ENCODE data around the gene SDCBP2.

SDCBP2 gene

DNA sequence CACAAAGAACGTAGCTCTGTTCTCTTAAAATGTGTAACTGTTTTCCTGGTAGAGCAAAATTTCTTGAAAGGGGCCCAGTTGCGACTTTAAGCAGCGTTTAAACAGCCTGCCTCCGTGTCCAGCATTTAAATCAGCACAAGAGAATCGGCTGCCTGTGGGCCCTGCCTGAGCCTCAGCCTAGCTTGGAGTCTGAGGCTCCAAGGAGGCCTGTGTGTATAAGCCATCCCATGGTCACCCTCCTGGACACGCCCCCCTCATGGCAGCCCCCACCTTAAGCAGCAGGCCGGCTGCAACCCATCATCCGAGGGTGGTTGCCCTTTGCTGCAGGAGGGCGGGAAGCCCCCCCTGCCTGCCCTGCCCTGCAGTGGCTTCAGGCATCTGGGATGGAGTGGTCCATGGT, 18.9 kb downstream of the SDCBP2 start:
- DNase-seq: no peak

DNA sequence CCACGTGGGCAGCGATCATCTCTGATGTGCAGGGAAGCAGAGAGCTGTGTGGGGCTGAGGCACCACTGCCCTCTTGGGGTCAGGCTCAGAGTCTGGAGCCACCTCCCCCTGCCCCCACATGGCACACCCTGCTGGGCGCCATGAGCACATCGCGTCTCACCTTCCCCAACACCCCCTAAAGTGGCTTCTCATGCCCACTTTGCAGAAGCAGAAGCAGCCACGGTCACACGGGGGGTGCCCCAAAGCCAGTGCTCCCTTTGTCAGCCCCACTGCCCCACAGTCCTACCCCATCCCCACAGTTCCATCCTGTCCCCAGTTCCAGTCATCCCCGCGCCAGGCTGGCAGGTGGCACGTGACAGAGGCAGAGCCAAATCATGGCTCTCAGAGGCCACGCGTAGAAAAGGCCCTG, 19.5 kb downstream of the SDCBP2 start:
- DNase-seq: no peak

DNA sequence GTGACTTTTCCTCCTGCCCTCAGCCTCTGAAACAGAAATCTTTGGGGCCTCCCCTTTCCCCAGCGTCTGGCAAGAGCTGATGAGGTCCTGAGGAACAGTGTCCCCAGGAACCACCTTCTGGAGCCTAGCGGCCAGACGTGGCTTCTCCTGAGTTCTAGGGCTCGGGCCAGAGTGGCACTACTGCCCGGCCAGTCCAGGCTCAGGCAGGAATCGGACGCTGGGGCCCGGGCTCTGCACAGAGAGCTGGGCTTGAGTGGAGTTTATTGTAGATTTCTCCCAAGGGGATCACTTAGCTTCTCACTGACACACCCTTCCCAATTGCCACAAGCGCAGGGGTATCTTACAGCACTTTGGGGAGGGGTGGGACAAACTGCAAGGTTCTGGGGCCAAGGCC, 20.2 kb downstream of the SDCBP2 start:
- DNase-seq: no peak

DNA sequence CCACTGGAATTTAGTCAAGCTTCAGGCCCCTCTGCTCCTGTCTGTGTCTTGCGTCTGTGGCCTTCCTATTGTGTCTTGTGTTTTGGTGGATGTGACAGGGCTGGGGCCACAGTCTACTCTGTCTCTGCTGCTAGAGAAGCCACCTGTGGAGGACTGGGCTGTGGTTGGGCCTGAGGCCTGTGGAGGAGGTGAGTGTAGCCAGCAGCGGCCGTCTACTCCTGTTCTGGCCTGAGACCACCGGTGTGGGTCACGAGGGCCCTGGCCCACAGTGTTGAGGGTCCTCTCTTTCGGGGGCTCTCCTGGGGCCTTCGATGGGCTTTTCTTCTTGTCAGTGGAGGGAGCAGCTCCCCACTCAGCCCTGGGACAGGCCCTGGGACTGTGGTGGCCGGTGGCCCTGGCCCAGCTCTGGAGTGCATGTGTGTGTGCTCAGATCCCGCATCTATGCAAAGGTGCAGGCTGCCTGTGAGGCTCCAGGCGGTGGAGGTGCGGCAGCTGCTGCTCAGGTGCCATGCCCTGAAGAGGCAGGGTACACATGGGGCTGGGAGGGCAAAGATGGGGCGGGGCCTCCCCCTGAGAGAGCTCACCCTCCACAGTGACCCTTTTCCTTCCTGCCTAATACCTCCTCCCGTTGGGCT, 20.8 kb downstream of the SDCBP2 start:
- no peak for DNase-seq

DNA sequence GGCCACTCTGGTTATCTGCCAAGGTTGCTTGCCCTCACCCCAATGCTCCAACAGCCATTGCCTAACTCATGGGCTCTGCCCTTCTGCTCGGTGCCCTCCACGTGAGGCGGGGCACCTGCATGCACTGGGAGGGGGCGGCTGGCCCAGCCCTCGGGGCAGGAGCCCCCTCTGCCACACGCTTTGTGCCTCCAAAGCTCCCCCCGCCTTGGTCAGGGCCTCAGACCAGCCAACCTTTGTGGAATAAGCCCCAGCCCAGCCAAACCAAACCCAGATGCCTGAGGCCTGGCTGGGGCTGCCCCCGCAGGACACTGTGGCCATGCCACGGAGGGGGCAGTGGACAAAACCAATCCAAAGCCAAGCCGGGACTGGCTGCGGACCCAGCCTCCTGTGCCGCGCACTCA, 21.4 kb downstream of the SDCBP2 start:
- DNase-seq: no peak

DNA sequence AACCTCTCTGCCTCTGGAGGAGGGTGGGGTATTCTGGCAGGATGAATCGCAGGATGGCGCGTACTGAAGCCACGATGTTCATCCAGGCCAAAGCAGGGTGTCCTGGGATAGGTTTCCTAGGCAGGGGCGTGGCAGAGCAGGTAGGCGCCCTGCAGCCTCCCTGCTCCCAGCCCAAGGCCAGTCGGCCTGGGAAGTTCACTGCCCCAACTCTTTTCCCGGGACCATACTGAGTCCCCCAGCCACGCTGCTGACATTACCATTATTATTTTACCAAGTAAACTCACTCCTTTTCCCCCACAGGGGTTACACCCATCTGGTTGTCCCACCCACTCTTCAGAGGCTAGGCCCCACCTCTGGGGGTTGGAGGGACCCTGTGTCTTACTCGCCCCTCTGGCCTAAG, 21.8 kb downstream of the SDCBP2 start:
- no peak for DNase-seq

DNA sequence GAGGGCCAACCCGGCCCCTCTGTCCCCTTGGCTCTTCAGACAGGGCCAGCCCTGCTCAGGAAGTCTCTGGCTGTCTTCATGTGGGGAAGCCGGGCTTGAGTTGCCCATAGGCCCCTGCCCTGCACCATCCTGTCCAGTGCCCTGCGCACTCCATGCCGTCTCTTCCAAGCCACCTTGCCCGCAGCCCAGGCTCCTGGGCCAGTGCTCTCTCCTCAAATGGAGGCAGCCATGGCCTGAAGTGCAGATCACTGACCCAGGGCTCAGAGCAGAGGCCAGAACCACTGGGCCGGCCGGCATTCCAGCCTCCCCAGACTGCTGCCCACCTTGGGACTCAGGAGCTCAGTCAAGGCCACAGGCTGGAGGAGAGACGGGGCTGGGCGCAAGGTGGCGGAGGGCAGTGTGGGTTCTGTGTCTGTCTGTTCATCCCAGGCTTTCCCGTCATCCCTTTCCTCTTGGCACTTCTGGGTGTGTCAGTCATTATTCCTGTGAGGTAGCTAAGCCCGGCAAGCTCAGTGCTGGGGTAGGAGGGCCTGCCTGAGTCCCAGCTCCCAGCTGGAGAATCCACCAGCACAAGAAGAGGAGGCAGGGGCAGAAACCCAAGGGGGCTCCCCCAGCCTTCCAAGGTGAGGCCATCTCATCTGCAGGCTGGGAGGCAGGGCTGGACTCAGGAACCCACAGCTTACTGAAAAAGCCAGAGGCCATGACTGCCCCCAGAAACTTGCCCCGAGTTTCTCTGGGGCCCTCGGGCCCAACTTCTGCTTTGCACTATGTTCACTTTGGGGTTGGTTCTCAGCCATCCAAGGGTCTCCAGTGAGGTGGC, 22.4 kb downstream of the SDCBP2 start:
- DNase-seq: no peak

DNA sequence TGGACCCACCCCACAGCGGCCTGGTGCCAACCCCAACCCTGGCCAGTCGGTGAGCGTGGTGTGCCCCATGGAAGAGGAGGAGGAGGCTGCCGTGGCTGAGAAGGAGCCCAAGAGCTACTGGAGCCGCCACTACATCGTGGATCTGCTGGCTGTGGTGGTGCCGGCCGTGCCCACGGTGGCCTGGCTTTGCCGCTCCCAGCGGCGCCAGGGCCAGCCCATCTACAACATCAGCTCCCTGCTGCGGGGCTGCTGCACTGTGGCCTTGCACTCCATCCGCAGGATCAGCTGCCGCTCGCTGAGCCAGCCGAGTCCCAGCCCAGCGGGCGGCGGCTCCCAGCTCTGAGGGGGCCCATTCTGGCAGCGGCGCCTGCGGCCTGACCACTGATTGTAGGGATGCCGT, 23.2 kb downstream of the SDCBP2 start:
- DNase-seq: no peak

DNA sequence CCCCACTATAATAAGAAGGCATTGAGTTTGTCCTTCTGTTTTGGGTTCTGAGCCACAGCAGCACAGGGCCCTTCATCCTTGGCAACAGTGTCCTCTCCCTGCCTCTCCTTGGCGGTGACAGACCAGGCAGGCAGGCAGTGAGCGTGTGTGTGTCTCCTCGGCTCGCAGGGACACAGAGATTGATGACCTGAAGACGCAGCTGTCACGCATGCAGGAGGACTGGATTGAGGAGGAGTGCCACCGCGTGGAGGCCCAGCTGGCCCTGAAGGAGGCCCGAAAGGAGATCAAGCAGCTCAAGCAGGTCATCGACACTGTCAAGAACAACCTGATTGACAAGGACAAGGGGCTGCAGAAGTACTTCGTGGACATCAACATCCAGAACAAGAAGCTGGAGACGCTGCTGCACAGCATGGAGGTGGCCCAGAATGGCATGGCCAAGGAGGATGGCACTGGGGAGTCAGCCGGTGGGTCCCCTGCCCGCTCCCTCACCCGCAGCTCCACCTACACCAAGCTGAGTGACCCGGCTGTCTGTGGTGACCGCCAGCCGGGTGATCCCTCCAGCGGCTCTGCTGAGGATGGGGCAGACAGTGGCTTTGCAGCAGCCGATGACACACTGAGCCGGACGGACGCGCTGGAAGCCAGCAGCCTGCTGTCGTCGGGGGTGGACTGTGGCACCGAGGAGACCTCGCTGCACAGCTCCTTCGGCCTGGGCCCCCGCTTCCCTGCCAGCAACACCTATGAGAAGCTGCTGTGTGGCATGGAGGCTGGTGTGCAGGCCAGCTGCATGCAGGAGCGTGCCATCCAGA, 24.0 kb downstream of the SDCBP2 start:
- no peak for DNase-seq

DNA sequence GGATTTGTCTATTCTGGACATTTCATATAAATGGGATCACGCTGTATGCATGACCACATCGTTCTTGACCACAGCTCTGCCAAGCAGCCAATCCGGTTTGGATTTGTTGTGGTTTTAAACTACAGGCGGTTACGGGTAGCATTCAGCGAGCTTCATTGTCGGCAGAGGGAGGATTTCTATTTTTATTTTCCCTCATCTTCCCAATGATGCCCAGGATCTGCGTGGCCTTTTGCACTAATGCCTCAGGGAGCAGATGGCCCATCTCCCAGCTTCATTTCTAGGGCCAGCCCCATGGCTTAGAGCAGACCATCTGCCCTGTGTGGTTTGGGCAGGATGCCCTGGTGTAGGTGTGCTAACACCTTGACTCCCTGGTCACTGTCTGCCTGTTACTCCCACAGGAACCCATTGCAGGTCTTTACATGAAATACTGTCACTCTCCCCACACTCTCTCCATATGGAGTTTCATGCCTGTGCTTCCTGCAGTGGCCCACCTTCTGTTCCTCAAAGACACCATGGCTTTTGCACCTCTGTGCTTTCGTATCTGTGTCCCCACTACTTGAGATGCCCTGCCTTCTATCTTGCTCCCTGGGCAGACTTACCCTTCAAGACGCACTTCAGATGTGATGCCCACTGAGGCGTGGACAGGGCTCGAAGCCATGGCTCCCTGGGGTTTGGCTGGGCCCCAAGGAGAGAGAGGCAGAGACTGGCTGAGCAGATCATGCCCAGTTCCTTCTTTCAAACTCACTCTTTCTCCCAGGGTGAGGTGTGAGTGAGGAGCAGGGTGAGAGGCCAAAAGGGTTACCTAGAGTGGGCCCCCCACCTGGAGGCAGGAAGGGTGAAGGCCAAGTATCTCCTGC, 26.0 kb downstream of the SDCBP2 start:
- DNase-seq: no peak

DNA sequence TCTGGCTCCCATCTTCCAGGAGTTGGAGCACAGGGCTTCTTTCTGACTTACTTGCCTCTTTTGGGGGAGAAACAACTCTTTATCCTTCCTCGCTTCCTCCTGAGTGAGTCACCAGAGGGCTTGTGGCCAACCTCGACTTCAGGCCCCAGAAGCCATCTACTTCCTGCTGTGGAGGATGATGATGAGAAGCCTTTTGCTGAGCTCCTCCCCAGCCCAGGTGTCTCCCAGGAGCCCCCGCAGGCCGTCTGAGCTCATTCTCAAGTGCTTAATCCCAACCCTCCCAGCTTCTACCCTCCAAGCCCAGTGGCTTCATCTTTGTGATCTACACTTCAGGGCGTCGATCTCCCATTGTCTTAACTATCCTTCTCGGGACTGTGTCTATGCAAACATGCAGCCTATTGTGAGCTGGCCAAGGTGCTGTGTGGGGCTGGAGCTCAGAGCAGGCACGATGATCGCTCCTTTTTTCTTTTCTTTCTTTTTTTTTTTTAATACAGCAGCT, 27.9 kb downstream of the SDCBP2 start:
- peak; percentile 29 to 32 for DNase-seq

DNA sequence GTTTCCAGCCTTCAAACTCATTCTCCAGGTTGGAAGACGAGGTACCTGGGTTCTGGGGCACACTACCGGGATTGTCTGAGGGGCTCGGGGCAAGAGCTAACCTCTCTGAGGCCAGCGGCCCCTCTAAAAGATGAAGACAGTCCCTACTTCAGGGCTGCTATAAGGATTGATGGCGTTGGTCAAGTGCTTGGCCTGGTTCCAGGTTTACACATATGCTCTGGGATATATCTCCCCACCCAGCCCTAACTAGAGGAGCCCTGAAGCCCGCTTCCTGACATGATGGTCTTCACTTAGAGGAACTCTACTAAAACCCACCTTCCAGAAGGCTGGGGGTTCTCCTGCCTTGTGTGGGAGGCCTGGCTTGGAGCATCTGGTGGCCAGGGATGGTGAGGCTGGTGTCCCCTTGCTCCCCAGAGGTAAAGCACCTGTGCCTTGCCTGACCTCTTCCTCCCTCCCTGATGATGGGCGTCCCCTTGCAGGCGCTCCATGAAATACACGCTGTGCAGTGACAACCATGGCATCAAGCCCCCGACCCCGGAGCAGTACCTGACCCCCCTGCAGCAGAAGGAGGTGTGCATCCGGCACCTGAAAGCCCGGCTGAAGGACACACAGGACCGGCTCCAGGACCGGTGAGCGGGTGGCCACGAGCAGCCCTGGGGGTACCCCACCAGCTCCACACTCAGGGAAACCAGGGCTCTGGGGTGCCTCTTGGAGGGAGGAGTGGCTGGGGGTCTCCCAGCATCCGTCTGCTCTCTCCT, 28.7 kb downstream of the SDCBP2 start:
- no peak for DNase-seq

DNA sequence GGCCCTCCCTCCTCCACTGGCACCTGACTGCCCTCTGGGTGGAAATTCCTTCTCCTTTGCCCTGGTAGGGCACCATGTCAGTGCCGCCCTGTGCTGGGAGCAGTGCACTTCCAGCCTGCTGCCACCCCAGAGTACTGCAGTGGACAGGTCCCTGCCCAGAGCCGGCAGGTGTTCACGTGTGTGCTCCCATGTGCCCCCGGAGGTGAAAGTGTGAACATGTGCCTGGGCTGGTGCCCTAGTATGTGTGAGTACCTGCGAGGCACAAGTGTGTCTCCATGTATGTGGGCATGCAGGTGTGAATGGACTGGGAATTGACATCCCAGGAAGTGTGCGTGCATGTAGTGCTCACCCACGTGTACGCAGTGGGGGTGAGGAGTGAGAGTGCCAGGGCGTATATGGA, 29.4 kb downstream of the SDCBP2 start:
- peak; percentile 21 to 24 for DNase-seq

DNA sequence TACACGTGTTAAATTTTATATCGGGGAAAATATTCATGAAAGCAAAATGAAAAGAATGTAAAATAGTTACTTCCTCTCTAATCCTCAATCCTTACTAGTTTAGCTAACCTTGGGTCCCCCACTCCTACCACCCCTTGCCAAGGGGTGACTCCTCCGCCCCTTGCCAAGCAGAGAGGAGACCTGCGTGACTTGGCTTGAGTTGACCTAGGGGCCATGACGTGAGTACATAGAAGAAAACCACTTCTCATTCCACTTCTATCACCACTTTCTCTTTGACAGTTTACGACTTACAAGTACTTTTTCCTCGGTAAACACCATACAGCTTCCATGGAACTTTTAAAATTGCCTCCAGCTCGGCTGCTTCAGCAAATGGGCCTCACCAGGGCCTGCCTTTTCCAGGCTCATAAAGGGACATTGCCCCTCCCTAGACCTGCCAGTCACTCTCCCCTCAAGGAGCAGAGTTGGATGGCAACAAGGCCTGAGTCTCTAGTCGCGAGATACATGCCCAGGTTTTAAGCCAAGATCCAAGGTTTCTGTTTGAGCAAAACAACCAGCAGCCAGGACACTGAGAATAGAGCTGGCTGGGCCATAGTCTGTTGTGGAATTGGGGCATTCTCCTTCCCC, 29.9 kb downstream of the SDCBP2 start:
- no peak for DNase-seq

DNA sequence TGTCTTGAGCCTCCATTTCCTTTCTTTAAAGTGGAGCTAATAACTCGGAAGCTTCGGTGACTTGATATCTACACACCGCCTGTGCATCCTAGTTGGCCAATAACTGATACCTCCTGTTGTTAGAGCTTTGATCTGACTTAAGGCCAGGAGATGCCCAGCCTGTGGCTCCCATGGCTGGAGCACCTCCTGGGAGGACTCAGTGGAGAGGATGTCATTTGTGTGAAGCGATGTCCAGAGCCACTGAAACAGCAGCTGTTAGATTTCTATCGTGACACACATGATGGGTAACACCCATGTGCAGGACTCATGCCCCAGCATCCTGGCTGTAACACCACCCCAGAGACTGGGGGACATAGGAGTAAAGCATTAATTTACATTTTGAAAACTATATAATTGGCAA, 30.8 kb downstream of the SDCBP2 start:
- DNase-seq: no peak

DNA sequence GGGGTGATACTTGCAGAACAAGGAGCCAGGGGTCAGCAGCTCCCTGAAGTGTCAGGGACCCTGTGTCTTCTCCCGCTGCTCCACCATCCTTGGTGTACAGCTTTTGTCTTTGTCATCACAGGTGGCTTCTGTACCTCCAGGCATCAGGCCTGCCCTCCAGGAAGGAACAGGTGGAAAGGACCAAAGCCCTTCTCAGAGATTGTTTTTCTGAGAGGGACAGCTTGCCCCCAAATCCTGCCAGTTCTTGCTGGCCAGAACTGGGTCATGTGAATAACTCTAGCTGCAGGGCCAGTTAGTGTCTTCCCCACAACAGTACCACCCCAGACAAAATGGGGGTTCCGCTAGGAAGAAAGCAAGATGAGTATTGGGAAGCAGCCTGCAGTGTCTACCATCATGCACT, 31.5 kb downstream of the SDCBP2 start:
- DNase-seq: no peak

DNA sequence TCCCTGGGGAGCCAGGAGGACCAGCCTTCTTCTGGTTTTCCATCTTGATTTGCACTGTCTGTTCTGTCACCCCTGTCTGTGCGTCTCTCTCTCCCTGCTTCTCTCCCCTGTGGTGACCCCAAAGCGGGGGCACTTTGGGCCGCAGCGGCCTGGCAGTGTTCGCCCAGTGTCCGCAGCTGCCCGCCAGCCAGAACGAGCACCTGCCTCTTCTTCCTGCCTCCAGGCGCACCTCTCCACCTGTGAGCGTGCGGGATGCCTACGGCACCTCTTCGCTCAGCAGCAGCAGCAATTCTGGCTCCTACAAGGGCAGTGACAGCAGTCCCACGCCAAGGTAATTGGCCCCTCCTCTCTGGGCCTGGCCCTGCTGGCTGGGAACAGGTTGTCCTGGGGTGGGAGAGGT, 32.0 kb downstream of the SDCBP2 start:
- no peak for DNase-seq

DNA sequence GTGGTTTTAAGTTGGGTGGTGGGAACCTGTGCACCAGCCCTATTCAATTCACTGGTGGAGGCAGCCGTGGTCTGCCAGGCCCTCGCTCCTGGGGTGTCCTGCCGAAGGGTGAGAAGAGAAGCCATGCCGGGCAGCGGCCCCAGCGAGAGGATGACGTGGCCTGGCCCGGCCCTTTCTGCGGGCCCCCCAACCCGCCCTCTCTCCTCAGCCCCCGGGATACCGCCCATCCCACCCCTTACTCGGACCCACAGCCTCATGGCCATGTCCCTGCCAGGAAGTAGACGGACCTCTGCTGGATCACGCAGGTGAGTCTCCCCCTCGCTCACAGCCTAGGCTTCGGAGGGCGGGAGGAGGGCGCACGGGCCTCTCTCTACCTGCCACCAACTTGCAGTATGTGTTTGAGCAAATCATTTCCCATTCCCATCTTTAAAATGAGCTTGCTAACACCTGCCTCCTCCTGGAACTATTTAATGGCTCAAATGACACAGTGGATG, 32.8 kb downstream of the SDCBP2 start:
- no peak for DNase-seq

DNA sequence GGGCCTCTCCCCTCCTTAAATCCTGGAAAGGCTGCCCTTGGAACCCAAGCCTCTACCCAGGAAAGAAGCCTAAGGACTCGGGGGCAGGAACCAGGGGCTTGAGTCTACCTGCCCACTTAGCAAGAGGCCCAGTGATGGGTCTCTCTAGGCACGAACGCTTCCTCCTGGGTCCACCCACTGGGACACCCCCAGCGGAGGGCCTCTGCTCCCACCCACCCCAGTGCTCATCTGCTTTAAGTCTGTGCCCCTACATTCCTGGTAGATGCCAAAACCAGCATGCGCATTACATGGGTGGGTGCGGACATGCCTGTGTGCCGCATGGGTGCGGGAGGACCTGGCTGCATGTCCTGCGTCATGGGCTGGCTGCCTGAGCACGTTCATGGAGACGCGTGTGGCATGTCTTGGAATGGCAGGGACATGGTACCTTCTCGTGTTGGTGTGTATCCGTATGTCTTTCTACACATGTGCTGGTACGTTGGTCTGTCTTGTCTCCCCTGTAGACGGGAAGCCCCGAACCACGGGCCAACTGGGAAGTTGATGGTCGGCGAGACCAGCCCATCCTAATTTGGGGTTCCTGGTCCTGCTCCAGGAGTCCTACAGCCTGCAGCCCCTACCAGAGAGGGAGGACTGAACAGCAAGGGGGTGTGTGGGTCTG, 33.5 kb downstream of the SDCBP2 start:
- no peak for DNase-seq

DNA sequence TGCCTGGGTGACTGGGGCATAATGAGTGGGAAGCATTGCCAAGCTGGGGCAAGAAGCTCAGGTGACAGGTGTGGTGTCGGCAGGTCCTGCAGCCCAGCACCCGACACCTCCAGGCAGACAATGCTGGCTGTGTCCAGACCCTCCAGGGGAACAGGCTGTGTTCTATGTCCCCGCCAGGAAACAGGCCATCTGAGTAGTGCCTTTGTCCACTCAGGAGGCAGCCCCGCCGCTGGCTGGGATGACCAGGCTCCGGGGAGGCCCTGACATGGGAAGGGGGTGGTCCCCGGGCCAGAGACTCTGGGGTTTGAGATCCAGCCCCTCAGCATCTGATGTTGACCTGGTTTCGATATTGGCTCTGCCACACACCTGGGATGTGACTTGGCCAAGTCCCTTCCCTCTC, 34.4 kb downstream of the SDCBP2 start:
- no peak for DNase-seq

All from CD4-positive, alpha-beta T cell treated with Interleukin-1 beta for 1 hour (primary cell).